WTC11 (cell line): Measurements from ENCODE around the gene RUBCN.

Source experiments
- AR ChIP-seq: fragments of 250-450 bp; sonication (Bioruptor Pico); IDR thresholded peaks from 2 replicates; pipeline ENCODE4 v1.9.0; 2021; ENCODE audit warnings: mild to moderate bottlenecking
- CTCF ChIP-seq: fragments of 200-600 bp; IDR thresholded peaks from 2 replicates; pipeline ENCODE4 v1.8.0; 2022; ENCODE audit warnings: antibody characterized with exemption
- JUN ChIP-seq: sonication (generic); formaldehyde crosslinking; IDR thresholded peaks from 2 replicates; pipeline ENCODE4 v1.8.0; 2023; ENCODE audit warnings: mild to moderate bottlenecking, missing genetic modification reagents
- SMAD3 ChIP-seq: sonication (generic); formaldehyde crosslinking; IDR thresholded peaks from 2 replicates; pipeline ENCODE4 v1.8.0; 2022; ENCODE audit warnings: missing genetic modification reagents, mild to moderate bottlenecking, borderline replicate concordance
- ZMAT4 ChIP-seq: fragments of 250-450 bp; sonication (Bioruptor Pico); IDR thresholded peaks from 2 replicates; pipeline ENCODE4 v1.9.0; 2021; ENCODE audit warnings: mild to moderate bottlenecking
- ZSCAN18 ChIP-seq: fragments of 250-450 bp; sonication (Bioruptor Pico); IDR thresholded peaks from 2 replicates; pipeline ENCODE4 v2.1.2; 2022; ENCODE audit warnings: mild to moderate bottlenecking, moderate library complexity
- TF ChIP-seq, protein P1 (sequence below): sonication (generic); formaldehyde crosslinking; IDR thresholded peaks from 2 replicates; pipeline ENCODE4 v1.8.0; 2022; ENCODE audit warnings: mild to moderate bottlenecking, missing genetic modification reagents

GRCh38 chr3:197706658-197707057 is 30.0 kb downstream of the RUBCN start:
- no peak for TF ChIP-seq ZMAT4 (CRISPR knock-in tag)
- no peak for TF ChIP-seq CTCF
- no peak for TF ChIP-seq ZSCAN18
- TF ChIP-seq, protein P1, sequence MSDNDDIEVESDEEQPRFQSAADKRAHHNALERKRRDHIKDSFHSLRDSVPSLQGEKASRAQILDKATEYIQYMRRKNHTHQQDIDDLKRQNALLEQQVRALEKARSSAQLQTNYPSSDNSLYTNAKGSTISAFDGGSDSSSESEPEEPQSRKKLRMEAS (CRISPR knock-in tag): no peak
- no peak for TF ChIP-seq AR (CRISPR knock-in tag)
- no peak for TF ChIP-seq SMAD3 (CRISPR knock-in tag)
- no peak for TF ChIP-seq JUN
